Mesendoderm (in vitro differentiated cells): ENCODE data around the gene NPDC1.

Experiments
- DNase-seq: peaks from one replicate; pipeline ENCODE4 v3.0.0; 2013
- H2AK5ac ChIP-seq: 2 replicates; pipeline ENCODE4 v1.6.1; 2013; ENCODE audit warnings: low read length, inconsistent platforms
- H2BK120ac ChIP-seq: 2 replicates; pipeline ENCODE4 v1.6.1; 2013; ENCODE audit warnings: low read depth, mild to moderate bottlenecking, low read length, moderate library complexity, mixed read lengths
- H2BK15ac ChIP-seq: replicated peaks from 2 replicates; pipeline ENCODE4 v1.6.1; 2013; ENCODE audit warnings: low read depth, mild to moderate bottlenecking, moderate library complexity
- H2BK5ac ChIP-seq: 2 replicates; pipeline ENCODE4 v1.6.1; 2013; ENCODE audit warnings: low read length, inconsistent platforms
- H3K18ac ChIP-seq: 2 replicates; pipeline ENCODE4 v1.6.1; 2013; ENCODE audit warnings: mild to moderate bottlenecking, low read length, mixed read lengths
- H3K23ac ChIP-seq: one replicate; pipeline ENCODE4 v1.6.1; 2013; ENCODE audit warnings: low read length
- H3K27ac ChIP-seq: 2 replicates; pipeline ENCODE4 v1.5.1; 2013; ENCODE audit warnings: low read depth, mild to moderate bottlenecking, inconsistent platforms, low read length, moderate library complexity
- H3K27me3 ChIP-seq: 2 replicates; pipeline ENCODE4 v1.6.1; 2013; ENCODE audit warnings: low read length, control low read depth, mild to moderate bottlenecking, inconsistent platforms; ENCODE audit not compliant: insufficient read depth, poor library complexity
- H3K36me3 ChIP-seq: 2 replicates; pipeline ENCODE4 v1.6.1; 2013; ENCODE audit warnings: low read length, inconsistent platforms; ENCODE audit not compliant: control insufficient read depth, insufficient read depth
- H3K4ac ChIP-seq: one replicate; pipeline ENCODE4 v1.6.1; 2013; ENCODE audit warnings: low read depth, mild to moderate bottlenecking, low read length, moderate library complexity
- H3K4me1 ChIP-seq: 2 replicates; pipeline ENCODE4 v1.6.1; 2013; ENCODE audit warnings: low read depth, low read length, inconsistent platforms; ENCODE audit not compliant: control insufficient read depth
- H3K4me2 ChIP-seq: 2 replicates; pipeline ENCODE4 v1.6.1; 2013; ENCODE audit warnings: low read length
- H3K4me3 ChIP-seq: 2 replicates; pipeline ENCODE4 v1.5.1; 2013; ENCODE audit warnings: mild to moderate bottlenecking, low read length
- H3K56ac ChIP-seq: one replicate; pipeline ENCODE4 v1.6.1; 2013; ENCODE audit warnings: low read length
- H3K79me1 ChIP-seq: 2 replicates; pipeline ENCODE4 v1.6.1; 2013; ENCODE audit warnings: low read length, inconsistent platforms
- H3K79me2 ChIP-seq: 2 replicates; pipeline ENCODE4 v1.6.1; 2013; ENCODE audit warnings: mild to moderate bottlenecking, low read length; ENCODE audit not compliant: control insufficient read depth, insufficient read depth
- H3K9ac ChIP-seq: 2 replicates; pipeline ENCODE4 v1.6.1; 2013; ENCODE audit warnings: low read length, inconsistent platforms
- H4K5ac ChIP-seq: one replicate; pipeline ENCODE4 v1.6.1; 2013; ENCODE audit warnings: low read length
- H4K8ac ChIP-seq: one replicate; pipeline ENCODE4 v1.6.1; 2013; ENCODE audit warnings: low read depth, mild to moderate bottlenecking, control low read depth, low read length, moderate library complexity
- WGBS: extraction: QIAGEN DNeasy Blood & Tissue Kit; methylation state at CpG from one replicate; pipeline ENCODE4 v1.1.7; 2013; ENCODE audit warnings: low lambda C conversion rate, missing lambda C conversion rate; ENCODE audit not compliant: insufficient coverage; ENCODE audit errors: extremely low coverage; 5-methylcytosine and 5-hydroxymethylcytosine counted together

The NPDC1 gene

GRCh38 chr9:137070201-137070905, 24.4 kb upstream of the NPDC1 start, which contains the start of gene SAPCD2:
TSS of gene SAPCD2 (minus strand) at chr9:137070557. CDS start at chr9:137070460, 97 bp downstream.
- peak within 1 kb of the TSS; percentile 65 for H3K9ac ChIP-seq
- no peak within 1 kb of the TSS for H3K27ac ChIP-seq
- H3K4me2 ChIP-seq: peak within 1 kb of the TSS; percentile 54
- H3K4ac ChIP-seq: no peak within 1 kb of the TSS
- no peaks in the 10 kb centered on the region for H3K79me2 ChIP-seq
- no peaks in the 10 kb centered on the region for H3K27me3 ChIP-seq
- H3K36me3 ChIP-seq: no peaks in the 10 kb centered on the region
- H2BK120ac ChIP-seq: no peak within 1 kb of the TSS
- peaks cover 2% of the 10 kb centered on the region for H3K79me1 ChIP-seq
- H4K8ac ChIP-seq: peak within 1 kb of the TSS; percentile 41
- H2BK5ac ChIP-seq: no peak within 1 kb of the TSS
- H3K4me3 ChIP-seq: peak within 1 kb of the TSS; percentile 22
- no peaks in the 10 kb centered on the region for H3K4me1 ChIP-seq
- no peak within 1 kb of the TSS for H2BK15ac ChIP-seq
- H3K23ac ChIP-seq: no peak within 1 kb of the TSS
- peak within 1 kb of the TSS; percentile 82 for H3K56ac ChIP-seq
- peak; percentile 94 for DNase-seq
- H4K5ac ChIP-seq: no peak within 1 kb of the TSS
- no peak within 1 kb of the TSS for H2AK5ac ChIP-seq
- H3K18ac ChIP-seq: peak within 1 kb of the TSS; percentile 22
- WGBS: no CpG with 5 or more reads among the region's 74 CpGs

GRCh38 chr9:137069508-137070091, 23.6 kb upstream of the NPDC1 start:
- no peaks in the 10 kb centered on the region for H3K27me3 ChIP-seq
- DNase-seq: no peak
- no peak overlapping the region for H2BK15ac ChIP-seq
- no peak overlapping the region for H3K18ac ChIP-seq
- no CpG with 5 or more reads among the region's 52 CpGs for WGBS
- H2AK5ac ChIP-seq: no peak overlapping the region
- peak overlapping the region; percentile 54 for H3K4me2 ChIP-seq
- no peaks in the 10 kb centered on the region for H3K36me3 ChIP-seq
- no peak overlapping the region for H3K27ac ChIP-seq
- H3K4me3 ChIP-seq: peak overlapping the region; percentile 19
- no peaks in the 10 kb centered on the region for H3K4me1 ChIP-seq
- H4K5ac ChIP-seq: no peak overlapping the region
- peak overlapping the region; percentile 82 for H3K56ac ChIP-seq
- no peak overlapping the region for H3K4ac ChIP-seq
- peaks cover 2% of the 10 kb centered on the region for H3K79me1 ChIP-seq
- peak overlapping the region; percentile 65 for H3K9ac ChIP-seq
- no peaks in the 10 kb centered on the region for H3K79me2 ChIP-seq
- no peak overlapping the region for H3K23ac ChIP-seq
- H4K8ac ChIP-seq: no peak overlapping the region
- H2BK120ac ChIP-seq: no peak overlapping the region
- no peak overlapping the region for H2BK5ac ChIP-seq

GRCh38 chr9:137068539-137069507, 22.8 kb upstream of the NPDC1 start:
- H4K8ac ChIP-seq: no peak overlapping the region
- WGBS: no CpG with 5 or more reads among the region's 17 CpGs

DNA sequence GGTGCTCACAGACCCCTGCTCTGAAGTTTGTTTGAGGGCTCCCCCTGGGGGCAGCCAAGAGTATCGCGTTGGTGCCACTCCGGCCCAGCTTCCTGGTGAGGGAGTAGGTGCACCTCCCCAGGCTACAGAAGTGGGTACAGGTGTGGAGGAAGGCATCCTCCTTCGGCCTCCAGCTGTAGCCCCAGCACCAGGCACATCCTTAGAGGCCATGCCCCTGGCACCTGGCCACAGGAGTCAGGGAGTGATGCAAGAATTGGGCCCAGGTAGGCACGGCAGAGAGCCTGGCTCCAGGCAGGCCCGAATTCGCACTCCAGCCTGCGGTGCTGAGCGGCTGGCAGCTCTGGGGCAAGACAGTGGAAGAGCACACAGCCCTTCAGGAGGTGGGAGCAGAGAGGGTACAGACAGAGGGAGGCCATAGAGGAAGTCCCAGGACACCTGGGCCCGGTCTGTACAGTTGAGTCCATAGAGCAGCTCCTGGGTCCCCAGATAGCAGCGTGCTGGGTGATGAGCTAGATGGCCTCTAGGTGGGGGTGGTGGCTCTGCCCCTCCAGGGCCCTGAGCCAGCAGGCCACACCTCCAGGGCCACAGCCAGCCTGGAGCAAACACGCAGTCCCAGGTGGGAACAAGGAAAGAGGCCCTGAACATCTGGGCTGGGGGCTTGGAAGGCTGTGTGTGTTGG, 22.0 kb upstream of the NPDC1 start:
- Histone ChIP-seq H2AK5ac (no peak overlapping the region), H3K4me2 (no peak overlapping the region), H4K5ac (no peak overlapping the region), H2BK120ac (no peak overlapping the region), H3K23ac (no peak overlapping the region), H3K79me2 (no peaks in the 10 kb centered on the region), H3K36me3 (no peaks in the 10 kb centered on the region), H3K79me1 (peaks cover 2% of the 10 kb centered on the region), H3K9ac (no peak overlapping the region), H3K4ac (no peak overlapping the region), H3K4me1 (no peaks in the 10 kb centered on the region), H3K4me3 (no peak overlapping the region), H3K27me3 (no peaks in the 10 kb centered on the region), H4K8ac (no peak overlapping the region), H3K56ac (no peak overlapping the region), H3K18ac (no peak overlapping the region), H2BK15ac (no peak overlapping the region), H3K27ac (no peak overlapping the region), H2BK5ac (no peak overlapping the region)
- DNase-seq: peak; percentile 87
- WGBS: no CpG with 5 or more reads among the region's 12 CpGs

More at GRCh38 chr9:137068539-137069507, 22.8 kb upstream of the NPDC1 start:
- no peak for DNase-seq
- H4K5ac ChIP-seq: no peak overlapping the region
- H3K4ac ChIP-seq: no peak overlapping the region
- no peak overlapping the region for H2BK15ac ChIP-seq
- H3K9ac ChIP-seq: peak overlapping the region; percentile 65
- no peaks in the 10 kb centered on the region for H3K4me1 ChIP-seq
- no peak overlapping the region for H2BK120ac ChIP-seq
- peaks cover 2% of the 10 kb centered on the region for H3K79me1 ChIP-seq
- no peaks in the 10 kb centered on the region for H3K27me3 ChIP-seq
- peak overlapping the region; percentile 36 for H3K4me2 ChIP-seq
- H3K27ac ChIP-seq: no peak overlapping the region
- H2AK5ac ChIP-seq: no peak overlapping the region
- H3K23ac ChIP-seq: no peak overlapping the region
- no peak overlapping the region for H3K18ac ChIP-seq
- H3K36me3 ChIP-seq: no peaks in the 10 kb centered on the region
- H2BK5ac ChIP-seq: no peak overlapping the region
- no peaks in the 10 kb centered on the region for H3K79me2 ChIP-seq
- H3K56ac ChIP-seq: peak overlapping the region; percentile 49
- H3K4me3 ChIP-seq: no peak overlapping the region

- H3K56ac ChIP-seq: no peak overlapping the region
- H3K79me1 ChIP-seq: peaks cover 2% of the 10 kb centered on the region
- H2BK5ac ChIP-seq: no peak overlapping the region
- no peak overlapping the region for H2BK15ac ChIP-seq
- no peak overlapping the region for H3K9ac ChIP-seq
- no peaks in the 10 kb centered on the region for H3K27me3 ChIP-seq
- DNase-seq: no peak
- no peak overlapping the region for H4K8ac ChIP-seq
- no peaks in the 10 kb centered on the region for H3K4me1 ChIP-seq
- no peak overlapping the region for H4K5ac ChIP-seq
- H2AK5ac ChIP-seq: no peak overlapping the region
- H3K18ac ChIP-seq: no peak overlapping the region
- no peak overlapping the region for H3K23ac ChIP-seq
- no peak overlapping the region for H3K4me2 ChIP-seq
- WGBS: no CpG with 5 or more reads among the region's 26 CpGs
- no peaks in the 10 kb centered on the region for H3K36me3 ChIP-seq
- H2BK120ac ChIP-seq: no peak overlapping the region
- H3K27ac ChIP-seq: no peak overlapping the region
- no peaks in the 10 kb centered on the region for H3K79me2 ChIP-seq
- H3K4me3 ChIP-seq: no peak overlapping the region
- H3K4ac ChIP-seq: no peak overlapping the region
Measured at GRCh38 chr9:137066096-137066861, 20.3 kb upstream of the NPDC1 start.
